Measurements from ENCODE around the gene ARFGAP3.
A peak's percentile ranks its signal among the peaks of the same experiment; 100 is the strongest.
"Not testable (repeated sequence)": the region's sequence is repeated elsewhere in the genome, so short reads cannot be mapped to it uniquely, and the experiment has no call there.

Gene ARFGAP3

DNA sequence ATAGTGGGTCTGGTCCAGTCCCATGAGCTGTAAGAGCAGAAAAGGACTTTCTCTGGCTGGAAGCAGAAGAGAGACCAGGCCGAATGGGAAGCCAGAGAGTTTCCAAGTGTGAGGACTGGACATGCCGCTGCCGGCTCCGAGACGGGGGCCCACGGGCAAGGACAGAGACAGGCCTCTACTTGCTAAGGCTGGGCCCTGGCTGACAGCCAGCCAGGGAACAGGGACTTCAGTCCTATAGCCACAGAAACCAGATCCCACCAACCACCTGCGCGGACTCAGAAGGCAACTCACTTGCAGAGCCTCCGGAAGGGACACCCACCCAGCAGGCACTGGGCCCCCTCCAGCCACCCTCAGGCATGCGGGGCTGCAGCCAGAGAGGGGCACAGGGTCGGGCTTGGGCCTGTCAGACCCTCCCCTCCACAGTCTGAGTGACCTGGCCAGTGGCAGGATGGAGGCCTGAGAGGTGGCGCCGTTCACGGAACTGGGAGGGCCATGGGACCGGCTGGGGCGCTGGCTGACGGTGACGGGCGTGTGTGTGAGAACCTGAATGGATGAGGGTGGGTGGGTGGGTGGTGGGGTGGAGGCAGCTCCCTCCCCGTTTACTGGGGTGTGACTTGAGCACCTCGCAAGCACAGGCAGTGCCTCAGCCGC is 88.6 kb downstream of the ARFGAP3 start:
- no peak for DNase-seq (ENCODE audit: low read depth)

DNA sequence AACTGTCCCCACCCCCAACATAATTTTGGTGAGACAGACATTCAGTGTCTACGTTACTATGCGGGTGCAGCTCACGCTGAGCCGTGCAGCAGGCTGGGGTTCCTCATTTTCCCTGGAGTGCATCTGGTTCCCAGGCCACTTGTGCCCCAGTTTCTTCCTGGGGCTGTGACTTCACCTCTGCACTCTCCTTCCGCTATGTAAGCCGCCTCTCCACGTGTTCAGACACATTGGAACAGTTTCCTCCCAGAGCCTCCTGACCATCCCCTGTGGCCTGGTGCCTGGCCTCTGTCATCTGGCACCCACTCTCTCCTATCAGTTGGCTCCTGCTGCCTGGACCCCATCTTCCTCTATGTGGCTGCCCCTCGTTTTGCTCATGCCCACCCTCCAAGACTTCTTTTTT is 90.2 kb downstream of the ARFGAP3 start:
- DNase-seq (ENCODE audit: low read depth), result no peak

DNA sequence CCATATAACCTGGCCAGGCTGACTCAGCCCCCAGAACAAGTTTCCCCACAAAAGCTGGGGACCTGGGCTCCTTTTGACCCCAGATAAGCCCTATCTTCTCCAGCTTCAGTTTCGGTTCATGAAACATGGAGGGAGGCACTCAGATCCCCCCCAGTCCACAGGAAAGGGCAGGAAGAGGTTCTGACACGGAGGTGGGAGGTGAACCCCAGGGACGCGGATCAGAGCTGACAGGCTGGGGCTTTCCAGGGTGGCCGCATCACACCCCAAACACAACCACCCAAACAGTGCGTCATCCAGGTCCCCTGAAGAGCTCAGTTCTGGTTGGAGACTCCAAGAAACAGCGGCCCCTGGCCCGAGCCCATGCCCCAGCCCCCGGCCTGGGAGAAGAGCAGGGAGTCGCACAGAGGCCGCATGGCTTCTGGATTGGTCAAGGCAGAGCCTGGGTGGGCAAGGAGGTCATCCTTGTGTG is 92.1 kb downstream of the ARFGAP3 start:
- DNase-seq (ENCODE audit: low read depth), result no peak

DNA sequence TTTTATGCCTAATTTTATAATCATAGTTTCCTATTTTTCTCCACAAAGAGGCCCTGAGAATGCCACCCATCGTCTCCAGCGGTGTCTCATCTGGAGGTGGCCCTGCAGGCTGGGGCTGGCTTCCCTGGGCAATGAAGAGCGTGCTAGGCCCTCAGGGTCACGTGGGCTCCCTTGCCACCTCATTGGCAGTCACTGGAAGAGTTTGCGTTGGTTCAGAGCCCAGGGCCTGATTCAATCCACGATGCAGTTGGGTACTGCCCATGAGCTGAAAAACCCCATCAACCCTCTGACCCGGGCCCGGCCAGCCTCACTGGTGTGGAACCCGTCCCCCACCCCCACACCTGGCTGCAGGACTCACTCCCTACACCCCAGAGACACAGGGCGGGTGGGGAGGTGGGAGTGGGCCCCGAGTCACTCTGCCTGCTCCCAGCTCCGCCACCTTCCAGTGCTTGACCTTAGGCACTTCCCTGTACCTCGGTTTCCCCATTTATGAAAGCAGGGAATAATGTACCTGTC is 93.0 kb downstream of the ARFGAP3 start:
- no peak for DNase-seq (ENCODE audit: low read depth)

DNA sequence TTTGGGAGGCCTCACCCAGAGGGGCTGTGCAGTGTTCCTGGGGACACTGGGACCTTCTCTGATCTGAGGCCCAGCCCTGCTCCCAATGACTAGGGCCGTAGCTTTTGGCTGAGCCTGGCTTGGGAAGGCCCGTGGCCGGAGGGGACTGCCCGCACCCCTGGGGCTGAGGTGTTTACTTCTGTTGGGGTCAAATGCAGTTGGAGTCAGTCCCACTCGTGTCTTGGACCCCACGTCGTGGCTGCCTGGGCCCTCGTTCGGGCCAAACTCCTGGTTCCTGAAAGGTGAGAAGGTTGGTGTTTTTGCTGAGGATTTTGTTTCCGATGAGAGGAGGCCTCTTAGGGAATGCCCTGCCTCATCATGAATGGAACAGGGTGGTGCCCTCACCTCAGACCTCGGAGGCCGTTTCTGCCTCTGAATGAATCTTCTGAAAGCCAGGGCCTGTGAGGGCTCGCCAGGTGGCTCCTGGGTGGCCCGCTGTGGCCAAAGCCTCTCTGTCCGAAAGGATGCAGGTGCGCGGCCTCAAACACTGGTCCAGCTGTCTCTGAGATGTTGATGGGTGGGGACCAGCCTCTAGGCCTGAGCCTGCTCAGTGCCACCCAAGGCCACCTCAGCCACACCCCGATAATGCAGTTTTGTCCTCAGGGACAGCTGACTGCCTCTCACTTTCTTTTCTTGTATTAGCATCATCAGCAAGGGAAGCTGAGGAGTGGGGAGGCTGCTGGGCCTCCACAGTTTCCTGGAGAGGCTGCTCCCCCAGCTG is 96.1 kb downstream of the ARFGAP3 start:
- DNase-seq (ENCODE audit: low read depth), result no peak

DNA sequence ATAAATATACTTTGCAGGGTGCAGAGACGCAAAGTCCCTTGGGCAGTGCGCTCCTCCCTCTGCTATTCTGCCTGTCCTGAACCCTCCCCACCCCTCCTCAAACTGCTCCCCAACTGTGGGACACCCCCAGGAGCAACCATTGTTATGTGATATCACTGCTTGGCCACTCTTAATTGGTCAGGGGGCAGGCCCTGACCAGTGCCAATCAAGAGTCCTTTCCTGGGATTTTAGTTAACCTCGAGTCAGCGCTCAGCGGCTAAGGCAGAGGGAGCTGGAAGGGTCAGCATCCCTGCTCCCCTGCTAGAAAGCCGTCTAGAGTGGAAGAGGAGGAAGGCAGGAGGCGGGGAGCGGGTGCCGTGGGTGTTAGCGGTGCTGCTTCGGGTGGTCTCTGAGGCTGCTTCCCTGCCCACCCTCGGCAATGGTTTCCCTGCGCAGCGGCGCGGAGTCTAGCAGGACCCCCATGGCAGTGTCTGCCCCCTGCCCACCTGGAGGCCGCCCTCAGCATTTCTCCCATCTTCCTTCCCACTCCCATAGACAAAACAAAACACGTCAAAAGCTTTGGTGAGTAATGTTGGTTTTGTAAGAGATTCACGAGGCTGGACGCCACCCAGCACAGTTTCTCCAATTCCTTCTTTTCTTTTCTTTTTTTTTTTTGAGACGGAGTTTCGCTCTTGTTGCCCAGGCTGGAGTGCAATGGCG is 98.0 kb downstream of the ARFGAP3 start:
- DNase-seq (ENCODE audit: low read depth), result no peak

DNA sequence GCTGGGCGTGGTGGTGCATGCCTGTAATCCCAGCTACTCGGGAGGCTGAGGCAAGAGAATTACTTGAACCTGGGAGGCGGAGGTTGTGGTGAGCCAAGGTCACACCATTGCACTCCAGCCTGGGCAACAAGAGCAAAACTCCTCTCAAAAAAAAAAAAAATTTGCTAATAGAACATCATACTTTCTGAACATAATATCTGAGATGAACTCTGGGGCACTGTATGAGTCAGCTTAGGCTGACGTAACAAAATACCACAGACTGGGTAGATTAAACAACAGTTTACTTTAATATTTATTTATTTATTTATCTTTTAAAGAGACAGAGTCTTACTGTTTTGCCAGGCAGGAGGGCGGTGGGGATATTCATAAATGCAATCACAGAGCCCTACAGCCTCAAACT is 101.5 kb downstream of the ARFGAP3 start:
- DNase-seq (ENCODE audit: low read depth), result peak; percentile 58

DNA sequence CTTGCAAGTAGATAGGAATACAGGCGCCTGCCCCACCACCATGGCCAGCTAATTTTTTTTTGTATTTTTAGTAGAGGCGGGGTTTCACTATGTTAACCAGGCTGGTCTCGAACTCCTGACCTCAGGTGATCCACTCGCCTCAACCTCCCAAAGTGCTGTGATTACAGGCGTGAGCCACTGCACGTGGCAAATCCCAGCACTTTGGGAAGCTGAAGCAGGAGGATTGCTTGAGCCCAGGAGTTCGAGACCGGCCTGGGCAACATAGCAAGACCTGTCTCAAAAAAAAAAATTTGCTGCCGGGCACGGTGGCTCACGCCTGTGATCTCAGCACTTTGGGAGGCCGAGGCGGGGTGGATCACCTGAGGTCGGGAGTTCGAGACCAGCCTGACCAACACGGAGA is 102.0 kb downstream of the ARFGAP3 start:
- DNase-seq (ENCODE audit: low read depth), result not testable (repeated sequence)

DNA sequence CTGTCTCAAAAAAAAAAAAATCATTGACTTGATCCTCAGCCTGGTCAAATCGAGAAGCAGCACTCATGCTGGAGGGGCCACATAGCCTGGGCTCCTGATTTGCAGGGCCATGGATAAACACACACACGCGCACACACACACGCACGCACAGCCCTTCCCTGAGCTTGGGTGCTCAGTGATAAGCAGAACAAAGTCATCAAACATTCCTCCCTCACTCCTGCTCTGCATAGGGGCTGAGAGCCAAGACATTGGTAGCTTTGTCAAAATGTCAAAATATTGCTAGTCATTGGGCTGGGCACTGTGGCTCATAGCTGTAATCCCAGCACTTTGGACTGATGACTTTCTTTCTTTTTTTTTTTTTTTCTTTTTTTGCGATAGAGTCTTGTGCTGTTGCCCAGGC is 102.4 kb downstream of the ARFGAP3 start:
- peak; percentile 48 for DNase-seq (ENCODE audit: low read depth)

DNA sequence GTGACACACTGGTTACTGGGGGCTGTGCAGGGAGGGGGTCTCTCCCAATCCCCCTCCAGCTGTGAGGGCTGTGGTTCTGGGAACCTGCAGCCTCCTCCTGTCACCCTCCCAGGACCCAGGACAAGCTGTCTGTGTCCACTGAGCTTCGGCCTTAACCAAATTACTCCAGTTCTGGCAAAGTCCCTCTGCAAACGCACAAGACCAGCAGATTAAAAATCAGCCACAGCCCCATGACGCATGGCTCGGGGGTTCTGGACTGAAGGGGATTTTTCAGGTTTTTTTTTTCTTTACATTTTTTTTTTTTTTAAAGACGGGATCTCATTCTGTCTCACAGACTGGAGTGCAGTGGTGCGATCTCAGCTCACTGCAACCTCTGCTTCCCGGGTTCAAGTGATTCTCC is 104.2 kb downstream of the ARFGAP3 start:
- no peak for DNase-seq (ENCODE audit: low read depth)

DNA sequence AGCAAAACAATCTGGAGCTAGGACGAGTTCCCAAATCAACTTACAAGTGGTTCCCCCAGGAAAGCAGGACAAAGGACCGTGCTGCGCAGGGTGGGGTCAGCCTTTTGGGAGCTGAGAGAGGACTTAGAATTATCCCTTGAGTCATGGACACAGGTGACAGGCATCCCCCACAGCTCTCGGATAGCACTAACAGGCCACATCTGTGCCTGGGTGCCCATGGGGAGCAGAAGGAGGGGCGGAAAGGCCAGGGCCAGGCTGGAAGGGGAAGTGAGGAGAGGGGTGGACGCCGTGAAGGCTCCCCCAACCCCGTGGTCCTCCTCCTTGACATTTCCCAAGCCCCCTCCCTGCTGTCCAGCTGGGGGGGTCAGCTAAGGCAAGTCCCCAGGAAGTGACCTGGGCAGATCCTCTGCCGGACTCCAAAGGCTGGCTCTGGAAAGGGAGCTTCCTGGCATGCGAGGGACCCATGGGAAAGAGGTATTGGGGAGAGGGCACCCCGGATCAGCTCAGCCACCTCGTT is 104.8 kb downstream of the ARFGAP3 start:
- DNase-seq (ENCODE audit: low read depth), result no peak

DNA sequence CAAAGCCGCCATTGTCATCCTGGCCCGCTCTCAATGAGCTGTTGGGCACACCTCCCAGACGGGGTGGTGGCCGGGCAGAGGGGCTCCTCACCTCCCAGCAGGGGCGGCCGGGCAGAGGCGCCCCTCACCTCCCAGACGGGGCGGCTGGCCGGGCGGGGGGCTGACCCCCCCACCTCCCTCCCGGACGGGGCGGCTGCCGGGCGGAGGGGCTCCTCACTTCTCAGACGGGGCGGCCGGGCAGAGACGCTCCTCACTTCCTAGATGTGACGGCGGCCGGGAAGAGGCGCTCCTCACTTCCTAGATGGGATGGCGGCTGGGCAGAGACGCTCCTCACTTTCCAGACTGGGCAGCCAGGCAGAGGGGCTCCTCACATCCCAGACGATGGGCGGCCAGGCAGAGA is 106.7 kb downstream of the ARFGAP3 start:
- DNase-seq (ENCODE audit: low read depth), result not testable (repeated sequence)

DNA sequence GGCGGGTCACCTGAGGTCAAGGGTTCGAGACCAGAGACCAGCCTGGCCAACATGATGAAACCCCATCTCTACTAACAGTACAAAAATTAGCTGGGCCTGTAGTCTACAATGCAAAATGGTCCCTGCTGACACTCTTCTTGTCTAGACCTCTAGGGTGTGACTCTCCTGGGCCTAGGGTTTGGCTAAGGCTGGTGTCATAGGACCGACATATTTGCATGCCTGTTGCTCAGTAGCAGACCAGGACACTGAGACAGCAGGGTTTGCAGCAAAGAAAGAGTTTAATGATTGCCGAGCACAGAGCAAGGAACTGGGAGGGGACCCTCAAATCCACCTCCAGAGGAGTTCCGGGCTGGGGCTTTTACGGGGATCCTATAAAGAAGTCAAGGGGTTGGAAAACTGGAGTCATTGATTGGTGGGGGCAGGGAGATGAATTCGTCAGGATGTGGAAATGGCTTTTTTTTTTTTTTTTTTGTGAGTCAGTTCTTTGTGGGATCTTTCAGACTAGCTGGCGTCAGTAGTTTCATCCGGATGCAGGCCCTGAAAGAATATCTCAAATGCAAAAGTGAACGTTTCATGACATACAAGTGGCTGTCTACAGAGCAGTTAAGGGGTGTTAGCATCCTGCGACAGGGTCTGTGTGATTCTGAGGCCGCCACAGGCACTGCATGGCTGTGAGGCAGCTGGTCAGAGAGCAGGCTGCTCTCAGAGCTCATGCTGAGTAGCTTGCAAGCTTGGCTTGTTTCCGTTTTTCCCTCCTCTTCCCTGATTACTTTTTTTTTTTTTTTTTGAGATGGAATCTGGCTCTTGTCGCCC is 109.2 kb downstream of the ARFGAP3 start:
- DNase-seq (ENCODE audit: low read depth), result peak; percentile 60
